ENCODE results near the gene RABL6. TPM values are rescaled to one million over a fixed set of nuclear protein-coding genes. Genes with fewer than 3 reads are reported as not detected.
"Not testable (repeated sequence)": the region's sequence is repeated elsewhere in the genome, so short reads cannot be mapped to it uniquely, and the experiment has no call there.

RABL6 gene
- total RNA-seq, 4 donors from 2014 or later = 54.2 to 70.7 (median 61.0) TPM

DNA sequence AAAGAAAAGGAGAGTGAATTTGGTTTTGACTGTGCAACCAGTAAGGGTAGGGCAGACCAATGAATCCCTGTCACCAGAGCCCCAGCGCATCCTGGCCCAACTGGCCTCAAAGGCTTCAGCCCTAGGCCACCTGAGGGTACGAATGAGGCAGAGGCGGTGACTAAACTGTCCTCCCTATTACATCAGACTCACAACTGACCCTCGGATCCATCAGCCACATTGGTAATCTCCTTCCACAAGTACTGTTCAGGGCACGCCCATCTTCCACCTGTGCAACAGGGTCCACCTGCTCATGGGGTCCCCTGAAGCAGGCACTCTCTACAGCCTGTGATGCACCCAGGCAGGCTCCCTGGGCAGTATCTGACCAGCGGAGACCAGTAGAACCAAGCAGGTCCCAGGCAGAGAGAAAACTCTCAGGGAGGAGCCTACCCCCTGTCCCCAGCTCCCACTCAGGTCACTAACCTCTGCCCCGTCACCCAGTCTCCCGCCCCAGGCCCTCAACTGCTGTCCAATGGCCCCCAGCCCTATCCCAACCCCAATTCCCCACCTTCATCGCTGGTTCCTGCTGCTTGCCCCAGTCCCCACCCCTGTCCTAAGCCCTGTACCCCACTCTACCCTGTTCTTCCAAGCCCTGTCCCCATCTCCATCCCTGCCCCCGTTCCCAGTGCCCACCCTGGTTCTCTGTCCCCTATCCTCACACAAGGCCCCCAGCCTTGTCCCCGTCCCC lies 57.5 kb downstream of the RABL6 start:
- Histone ChIP-seq H3K27me3 (no peaks in the 10 kb centered on the region), H3K36me3 (peaks cover 33% of the 10 kb centered on the region), H3K9me3 (no peaks in the 10 kb centered on the region), H3K4me3 (peak overlapping the region; percentile 86), H3K27ac (no peak overlapping the region), H3K4me1 (peaks cover 29% of the 10 kb centered on the region)
- TF ChIP-seq, protein P1, sequence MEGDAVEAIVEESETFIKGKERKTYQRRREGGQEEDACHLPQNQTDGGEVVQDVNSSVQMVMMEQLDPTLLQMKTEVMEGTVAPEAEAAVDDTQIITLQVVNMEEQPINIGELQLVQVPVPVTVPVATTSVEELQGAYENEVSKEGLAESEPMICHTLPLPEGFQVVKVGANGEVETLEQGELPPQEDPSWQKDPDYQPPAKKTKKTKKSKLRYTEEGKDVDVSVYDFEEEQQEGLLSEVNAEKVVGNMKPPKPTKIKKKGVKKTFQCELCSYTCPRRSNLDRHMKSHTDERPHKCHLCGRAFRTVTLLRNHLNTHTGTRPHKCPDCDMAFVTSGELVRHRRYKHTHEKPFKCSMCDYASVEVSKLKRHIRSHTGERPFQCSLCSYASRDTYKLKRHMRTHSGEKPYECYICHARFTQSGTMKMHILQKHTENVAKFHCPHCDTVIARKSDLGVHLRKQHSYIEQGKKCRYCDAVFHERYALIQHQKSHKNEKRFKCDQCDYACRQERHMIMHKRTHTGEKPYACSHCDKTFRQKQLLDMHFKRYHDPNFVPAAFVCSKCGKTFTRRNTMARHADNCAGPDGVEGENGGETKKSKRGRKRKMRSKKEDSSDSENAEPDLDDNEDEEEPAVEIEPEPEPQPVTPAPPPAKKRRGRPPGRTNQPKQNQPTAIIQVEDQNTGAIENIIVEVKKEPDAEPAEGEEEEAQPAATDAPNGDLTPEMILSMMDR (IDR thresholded peaks at IDR 0.05) = no peak
- no peak for TF ChIP-seq POLR2A (IDR thresholded peaks at IDR 0.05)
- TF ChIP-seq EP300 (IDR thresholded peaks at IDR 0.05) = no peak
- TF ChIP-seq POLR2AphosphoS5 (IDR thresholded peaks at IDR 0.05) = no peak
- WGBS = 59% methylated on average over 11 of the region's 11 CpGs
- no peak for DNase-seq (ENCODE audit: low spot score in 2 of 2)

- TF ChIP-seq POLR2AphosphoS5 (IDR thresholded peaks at IDR 0.05) (no peak), EP300 (IDR thresholded peaks at IDR 0.05) (no peak), POLR2A (IDR thresholded peaks at IDR 0.05) (no peak)
- TF ChIP-seq, protein P1 (IDR thresholded peaks at IDR 0.05) = no peak
- Histone ChIP-seq H3K27ac (peak overlapping the region; percentile 90), H3K4me3 (peak overlapping the region; percentile 86), H3K27me3 (no peaks in the 10 kb centered on the region), H3K9me3 (no peaks in the 10 kb centered on the region), H3K36me3 (peaks cover 29% of the 10 kb centered on the region), H3K4me1 (peaks cover 29% of the 10 kb centered on the region)
- peak; percentile 76 to 81 for DNase-seq (ENCODE audit: low spot score in 2 of 2)
- WGBS = 0% methylated on average over 9 of the region's 20 CpGs
Observed at GRCh38 chr9:136865768-136866103, 58.0 kb downstream of the RABL6 start.

GRCh38 chr9:136866898-136867421 lies 59.2 kb downstream of the RABL6 start:
- DNase-seq (ENCODE audit: low spot score in 2 of 2); H3K9me3 ChIP-seq; H3K27me3 ChIP-seq: not testable (repeated sequence)
- H3K36me3 ChIP-seq = peaks cover 17% of the 10 kb centered on the region
- H3K4me1 ChIP-seq = peaks cover 29% of the 10 kb centered on the region
- 81% methylated on average over 29 of the region's 29 CpGs for WGBS
- H3K27ac ChIP-seq = peak overlapping the region; percentile 90
- peak overlapping the region; percentile 86 for H3K4me3 ChIP-seq

- Histone ChIP-seq H3K9me3 (no peaks in the 10 kb centered on the region), H3K27ac (no peak overlapping the region), H3K36me3 (peaks cover 12% of the 10 kb centered on the region), H3K4me3 (no peak overlapping the region), H3K4me1 (peaks cover 29% of the 10 kb centered on the region), H3K27me3 (no peaks in the 10 kb centered on the region)
- WGBS = 95% methylated on average over 18 of the region's 18 CpGs
- TF ChIP-seq POLR2A (IDR thresholded peaks at IDR 0.05) (no peak), EP300 (IDR thresholded peaks at IDR 0.05) (no peak), POLR2AphosphoS5 (IDR thresholded peaks at IDR 0.05) (no peak)
- TF ChIP-seq, protein P1 (IDR thresholded peaks at IDR 0.05) = no peak
- no peak for DNase-seq (ENCODE audit: low spot score in 2 of 2)
Observed at GRCh38 chr9:136867480-136867879, 59.7 kb downstream of the RABL6 start.

GRCh38 chr9:136867917-136868316 lies 60.2 kb downstream of the RABL6 start:
- peaks cover 29% of the 10 kb centered on the region for H3K4me1 ChIP-seq
- no peaks in the 10 kb centered on the region for H3K27me3 ChIP-seq
- WGBS = 98% methylated on average over 18 of the region's 18 CpGs
- TF ChIP-seq, protein P1 (IDR thresholded peaks at IDR 0.05) = no peak
- no peak for TF ChIP-seq POLR2A (IDR thresholded peaks at IDR 0.05)
- no peak for TF ChIP-seq POLR2AphosphoS5 (IDR thresholded peaks at IDR 0.05)
- TF ChIP-seq EP300 (IDR thresholded peaks at IDR 0.05) = no peak
- DNase-seq (ENCODE audit: low spot score in 2 of 2) = no peak
- no peak overlapping the region for H3K27ac ChIP-seq
- no peaks in the 10 kb centered on the region for H3K9me3 ChIP-seq
- H3K4me3 ChIP-seq = no peak overlapping the region
- peaks cover 8% of the 10 kb centered on the region for H3K36me3 ChIP-seq

All from suprapubic skin (tissue), 4 donors.